ENCODE measurements around the gene S100A8.
A peak's percentile ranks its signal among the peaks of the same experiment; 100 is the strongest.
"Not testable (repeated sequence)": the region's sequence is repeated elsewhere in the genome, so short reads cannot be mapped to it uniquely, and the experiment has no call there.

S100A8 gene

DNA sequence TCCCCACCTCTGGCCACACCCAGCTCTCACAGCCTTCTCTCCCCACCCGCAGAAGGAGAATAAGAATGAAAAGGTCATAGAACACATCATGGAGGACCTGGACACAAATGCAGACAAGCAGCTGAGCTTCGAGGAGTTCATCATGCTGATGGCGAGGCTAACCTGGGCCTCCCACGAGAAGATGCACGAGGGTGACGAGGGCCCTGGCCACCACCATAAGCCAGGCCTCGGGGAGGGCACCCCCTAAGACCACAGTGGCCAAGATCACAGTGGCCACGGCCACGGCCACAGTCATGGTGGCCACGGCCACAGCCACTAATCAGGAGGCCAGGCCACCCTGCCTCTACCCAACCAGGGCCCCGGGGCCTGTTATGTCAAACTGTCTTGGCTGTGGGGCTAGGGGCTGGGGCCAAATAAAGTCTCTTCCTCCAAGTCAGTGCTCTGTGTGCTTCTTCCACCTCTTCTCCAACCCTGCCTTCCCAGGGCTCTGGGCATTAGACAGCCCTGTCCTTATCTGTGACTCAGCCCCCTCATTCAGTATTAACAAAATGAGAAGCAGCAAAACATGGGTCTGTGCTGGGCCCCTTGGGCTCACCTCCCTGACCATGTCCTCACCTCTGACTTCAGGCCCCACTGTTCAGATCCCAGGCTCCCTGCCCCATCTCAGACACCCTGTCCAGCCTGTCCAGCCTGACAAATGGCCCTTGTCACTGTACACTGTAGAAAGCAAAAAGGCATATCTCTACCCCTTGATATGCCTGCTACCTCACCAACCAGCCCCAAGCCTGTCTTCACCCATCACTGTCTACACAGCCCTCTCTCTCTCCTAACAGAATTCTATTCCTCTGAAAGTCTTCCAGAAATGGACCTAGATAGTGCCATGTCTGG is 30.0 kb downstream of the S100A8 start:
- DNase-seq = no peak

DNA sequence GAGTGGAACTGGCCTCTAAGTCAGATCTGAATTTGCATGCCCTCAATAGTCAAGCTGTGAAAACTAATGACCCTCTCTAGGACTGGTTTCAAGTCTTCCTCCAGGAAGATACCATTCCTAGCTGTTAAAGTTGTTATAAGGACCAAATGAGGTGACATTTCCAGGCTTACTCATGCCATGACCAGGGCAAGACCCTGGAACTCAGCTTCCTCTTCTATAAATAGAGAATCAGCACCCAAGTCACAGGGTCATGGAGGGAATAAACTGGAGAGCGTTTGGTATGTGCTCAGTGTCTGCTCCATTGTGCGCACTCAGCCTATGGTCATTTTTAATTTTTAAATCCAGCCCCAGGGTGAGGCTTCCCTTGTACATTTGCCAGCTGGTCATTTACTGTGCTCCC is 30.7 kb downstream of the S100A8 start:
- no peak for DNase-seq

DNA sequence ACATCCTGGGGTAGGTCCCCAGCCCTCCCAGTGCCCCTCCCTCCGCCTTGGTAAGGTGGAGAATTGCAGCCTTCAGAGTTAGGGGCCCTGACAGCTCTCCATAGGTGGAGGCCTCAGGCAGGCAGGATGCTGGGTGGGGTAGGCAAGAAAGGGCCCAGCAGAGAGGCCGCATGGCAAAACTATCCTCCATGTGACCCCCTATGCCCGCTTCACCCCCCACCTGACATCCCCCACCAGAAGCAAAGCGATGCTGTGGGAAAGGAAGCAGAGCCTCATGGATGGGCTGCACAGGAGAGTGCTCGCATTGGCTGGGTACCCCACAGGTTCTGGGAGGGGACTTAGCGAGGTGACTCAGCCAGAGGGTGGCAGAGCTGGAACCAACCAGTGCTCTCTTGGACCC is 31.6 kb downstream of the S100A8 start:
- no peak for DNase-seq

DNA sequence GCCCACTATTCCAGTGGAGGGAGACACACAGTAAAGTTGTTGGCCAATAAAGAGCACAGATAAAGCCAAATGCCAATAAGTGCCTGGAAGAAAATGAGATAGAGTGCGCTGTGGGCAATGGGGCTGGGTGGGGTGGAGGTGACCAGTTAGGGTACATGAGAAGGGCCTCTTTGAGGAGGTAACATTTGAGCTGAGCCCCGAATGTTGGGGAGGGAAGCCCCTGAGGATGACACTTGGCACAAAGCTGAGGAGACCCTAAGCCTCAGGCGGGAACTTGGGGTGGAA is 32.2 kb downstream of the S100A8 start:
- DNase-seq = no peak

DNA sequence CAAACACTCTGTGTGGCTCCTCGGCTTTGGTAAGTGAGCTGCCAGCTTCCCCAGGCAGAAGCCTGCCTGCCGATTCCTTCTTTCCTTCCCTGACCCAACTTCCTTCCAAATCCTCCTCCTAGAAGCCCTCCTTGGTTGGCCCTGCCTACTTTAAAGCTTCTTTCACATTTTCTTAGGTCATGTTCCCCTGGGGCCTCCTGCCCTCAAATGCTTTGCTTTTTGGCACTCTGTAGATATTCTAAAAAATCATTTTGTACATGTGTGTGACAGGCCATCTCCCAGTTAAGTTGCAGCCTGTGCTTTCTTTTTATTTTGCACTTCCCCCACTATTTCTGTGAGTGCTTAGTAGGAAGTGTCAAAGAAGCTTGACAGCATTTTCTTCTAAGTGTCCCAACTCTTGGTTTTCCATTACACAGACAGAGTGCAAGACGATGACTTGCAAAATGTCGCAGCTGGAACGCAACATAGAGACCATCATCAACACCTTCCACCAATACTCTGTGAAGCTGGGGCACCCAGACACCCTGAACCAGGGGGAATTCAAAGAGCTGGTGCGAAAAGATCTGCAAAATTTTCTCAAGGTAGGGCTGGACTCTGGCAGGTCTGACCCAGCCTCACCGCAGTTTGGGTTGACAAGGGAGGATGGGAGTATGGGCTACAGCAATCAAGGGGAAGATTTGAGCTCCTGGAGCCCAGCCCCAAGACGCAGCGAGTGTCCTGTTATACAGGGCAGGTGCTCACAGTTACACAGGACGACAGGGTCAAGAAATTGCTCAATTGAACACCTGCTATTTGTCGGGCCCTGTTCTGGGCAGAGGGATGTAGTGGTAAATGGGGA is 32.8 kb downstream of the S100A8 start, which contains the start of gene S100A9:
Gene S100A9, plus strand, starts transcription at position 2 of the 838 bp plus-strand sequence. Its CDS starts 430 bp downstream, at position 432.
- DNase-seq = no peak

DNA sequence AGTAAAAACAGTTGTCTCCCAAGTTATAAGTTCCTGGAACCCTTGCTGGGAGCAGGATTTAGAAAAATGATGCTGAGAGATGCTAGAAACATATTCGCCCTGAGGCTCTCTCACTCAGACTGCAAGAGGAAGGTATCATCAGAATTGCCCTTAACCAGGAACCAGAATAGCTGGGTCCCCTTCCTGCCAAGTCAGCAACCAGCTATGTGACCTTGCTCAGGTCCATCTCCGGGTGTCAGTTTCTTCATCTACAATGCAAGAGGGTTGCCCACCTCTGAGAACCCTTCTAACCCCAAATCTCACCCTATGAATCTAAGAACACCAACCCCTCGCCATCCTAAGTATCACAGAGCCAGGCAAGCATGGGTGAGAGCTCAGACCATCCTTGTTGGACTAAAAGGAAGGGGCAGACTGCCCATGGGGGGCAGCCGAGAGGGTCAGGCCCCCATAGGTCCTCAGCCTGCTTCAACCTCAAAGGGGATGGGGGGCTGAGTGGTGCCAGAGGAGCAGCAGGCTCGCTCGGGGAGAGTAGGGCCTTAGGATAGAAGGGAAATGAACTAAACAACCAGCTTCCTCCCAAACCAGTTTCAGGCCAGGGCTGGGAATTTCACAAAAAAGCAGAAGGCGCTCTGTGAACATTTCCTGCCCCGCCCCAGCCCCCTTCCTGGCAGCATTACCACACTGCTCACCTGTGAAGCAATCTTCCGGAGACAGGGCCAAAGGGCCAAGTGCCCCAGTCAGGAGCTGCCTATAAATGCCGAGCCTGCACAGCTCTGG is 33.6 kb downstream of the S100A8 start:
- DNase-seq = no peak

DNA sequence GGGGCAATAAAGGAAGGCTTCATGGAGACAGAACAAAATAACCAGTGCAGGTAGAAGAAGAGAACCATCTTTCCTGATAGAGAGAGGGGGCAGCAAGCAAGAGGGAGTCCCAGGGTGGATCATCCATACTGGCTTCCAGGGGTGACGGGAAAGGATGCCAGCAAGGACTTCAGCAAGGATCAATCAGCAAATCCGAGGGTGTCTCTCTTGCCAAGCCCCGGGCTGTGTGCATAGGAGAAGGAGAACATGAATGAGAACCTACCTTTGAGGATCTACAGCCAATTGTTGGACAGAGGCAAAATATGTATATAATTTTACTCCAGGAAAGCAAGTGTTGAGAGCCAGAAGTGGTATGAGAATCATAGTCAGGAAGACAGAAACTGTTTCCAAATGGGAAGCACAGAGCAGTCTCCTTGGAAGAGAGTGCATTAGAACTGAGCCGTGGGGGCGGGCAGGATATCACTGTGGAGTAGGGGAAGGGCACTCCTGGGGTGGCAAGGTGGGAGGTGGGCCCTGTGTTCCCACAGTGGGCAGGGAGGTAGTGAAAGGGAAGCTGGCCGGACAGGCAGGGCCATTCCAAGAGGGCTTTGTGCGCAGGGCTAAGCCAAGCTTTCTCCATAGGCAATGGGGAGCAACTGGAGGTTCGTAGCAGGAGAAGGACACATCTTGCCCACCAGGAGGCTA is 34.3 kb downstream of the S100A8 start:
- no peak for DNase-seq

DNA sequence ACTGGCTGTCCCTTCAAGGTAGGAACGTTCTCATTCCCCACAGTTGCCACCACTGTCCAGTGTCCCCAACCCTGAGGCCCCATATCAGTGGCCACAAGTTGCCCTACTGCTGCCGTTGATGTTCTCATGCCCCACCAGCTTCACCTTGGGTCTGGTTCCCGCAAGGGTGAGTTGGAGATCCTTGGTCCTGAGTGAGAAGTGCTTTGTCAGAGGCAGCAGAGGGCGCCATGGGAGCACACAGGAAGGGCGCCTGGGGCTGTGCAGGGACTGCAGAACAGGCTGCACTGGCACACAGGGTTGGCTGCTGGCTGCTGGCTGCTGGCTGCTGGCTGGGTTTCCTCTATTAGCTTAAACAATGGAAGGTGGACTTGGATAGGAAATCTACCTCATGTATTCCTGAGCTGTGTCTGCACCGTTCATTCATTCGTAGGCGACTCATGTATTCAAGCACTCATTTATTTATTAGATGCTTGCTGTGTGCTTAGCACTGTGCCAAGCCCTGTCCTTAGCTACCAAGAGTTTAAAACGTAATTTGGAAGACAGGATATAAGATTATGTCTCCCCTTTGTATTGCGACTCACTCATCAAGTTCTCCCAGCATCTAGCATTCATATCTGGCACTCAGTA is 35.3 kb downstream of the S100A8 start:
- peak; percentile 76 for DNase-seq

DNA sequence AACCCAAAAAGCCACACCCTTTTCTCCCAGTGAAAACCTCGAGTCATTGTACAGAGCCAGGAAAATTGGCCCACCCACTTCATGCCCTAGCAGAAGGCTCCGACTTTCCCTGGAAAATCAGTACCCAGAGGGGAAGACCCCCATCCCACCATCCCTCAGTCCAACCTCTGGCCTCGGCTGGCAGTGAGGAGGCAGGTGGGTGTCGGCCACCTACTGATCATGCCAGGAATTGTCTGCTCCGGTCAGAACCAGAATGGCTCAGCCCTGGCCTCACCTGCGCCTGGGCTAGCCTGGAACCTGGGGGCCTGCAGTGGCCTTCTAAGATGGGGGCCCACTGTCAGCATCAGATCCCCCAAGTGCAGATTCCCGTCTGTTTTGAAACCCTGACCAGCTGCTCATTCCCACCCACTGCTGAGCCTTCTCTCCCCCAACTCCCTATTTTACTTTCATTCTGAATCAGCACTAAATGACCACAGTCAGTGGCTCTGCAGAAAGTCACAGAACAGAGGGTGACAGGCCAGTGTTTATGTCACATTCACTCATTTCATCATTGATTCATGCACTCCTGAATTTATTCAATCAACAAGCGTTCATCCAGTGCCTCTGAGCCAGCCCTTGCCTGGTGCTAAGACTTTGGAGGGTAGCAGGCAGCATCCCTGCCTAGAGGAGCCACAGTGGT is 36.2 kb downstream of the S100A8 start:
- DNase-seq = no peak

DNA sequence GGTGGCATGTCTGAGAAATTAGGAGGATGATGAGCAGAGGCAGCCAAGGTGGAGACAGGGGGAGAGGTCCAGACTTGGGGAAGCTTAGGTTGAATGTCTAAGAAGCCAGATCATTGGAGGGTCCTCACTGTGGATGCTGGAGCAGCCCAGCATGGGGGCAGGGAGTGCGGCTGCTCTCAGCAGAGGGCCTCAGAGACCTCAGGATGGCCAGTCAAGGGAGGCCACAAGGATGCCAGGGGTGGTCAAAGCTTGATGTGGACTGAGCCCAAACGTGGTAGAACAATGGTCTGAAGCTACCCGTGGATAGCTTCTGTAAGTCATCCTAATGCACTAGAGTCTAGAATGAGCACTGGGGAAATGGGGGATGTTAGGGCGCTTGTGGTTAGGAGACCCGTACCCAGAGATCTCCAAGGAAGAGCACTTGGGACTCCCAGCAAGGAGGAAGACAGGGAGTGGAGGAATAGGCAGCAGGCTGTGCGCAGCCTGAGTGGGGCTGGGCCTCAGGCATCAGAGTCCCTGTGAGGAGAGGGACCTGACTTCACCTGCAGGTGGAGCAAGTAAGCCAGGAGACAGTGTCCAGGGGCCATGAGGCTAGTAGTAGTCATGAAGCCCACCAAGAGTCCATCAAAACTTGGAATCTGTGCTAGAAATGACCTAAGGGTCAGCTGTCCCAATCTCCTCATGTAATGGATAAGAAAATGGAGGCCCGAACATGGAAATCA is 37.5 kb downstream of the S100A8 start:
- DNase-seq = peak; percentile 21

DNA sequence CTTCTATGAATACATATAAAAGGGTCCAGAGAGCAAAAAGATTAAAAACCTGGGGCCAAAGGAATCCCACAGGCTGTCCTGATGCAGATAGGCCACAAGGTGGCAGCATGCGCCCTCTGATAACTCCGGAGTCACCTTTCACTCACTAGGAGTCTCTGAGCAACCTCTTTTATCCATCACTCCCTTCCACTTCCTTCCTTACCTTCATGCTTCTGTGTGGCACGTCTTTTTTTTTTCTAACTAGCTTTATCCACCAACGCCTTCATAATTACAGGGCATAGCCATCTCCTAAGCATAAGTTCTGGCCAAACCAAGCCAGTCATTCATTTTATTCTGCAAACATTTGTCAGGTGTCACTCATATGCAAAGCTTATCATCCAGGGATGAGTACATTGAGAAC is 38.4 kb downstream of the S100A8 start:
- peak; percentile 73 for DNase-seq

DNA sequence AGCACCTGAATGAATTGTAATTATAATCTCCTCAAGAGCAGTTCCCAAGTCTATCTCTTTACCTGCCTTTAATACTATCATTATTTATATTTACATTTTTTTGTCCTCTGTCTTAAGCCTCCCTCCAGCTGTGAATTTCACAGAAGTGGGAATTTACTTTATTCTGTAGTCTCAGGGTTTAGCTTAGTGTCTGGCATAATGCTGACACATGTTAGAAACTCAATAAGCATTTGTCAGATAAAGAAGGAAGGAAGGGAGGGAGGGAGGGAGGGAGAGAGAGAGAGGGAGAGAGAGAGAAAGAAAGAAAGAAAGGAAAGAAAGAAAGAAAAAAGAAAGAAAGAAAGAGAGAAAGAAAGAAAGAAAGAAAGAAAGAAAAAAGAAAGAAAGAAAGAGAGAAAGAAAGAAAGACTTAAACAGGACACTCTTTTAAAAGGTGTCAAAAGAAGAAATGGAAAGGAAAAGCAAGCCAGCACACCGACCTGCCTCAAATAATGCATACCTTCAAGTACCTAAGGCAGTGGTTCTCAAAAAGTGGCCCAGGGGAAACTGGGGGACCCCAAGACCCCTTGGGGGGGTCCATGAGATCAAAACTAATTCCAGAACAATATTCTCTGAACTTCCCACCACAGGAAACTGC is 40.4 kb downstream of the S100A8 start:
- no peak for DNase-seq

DNA sequence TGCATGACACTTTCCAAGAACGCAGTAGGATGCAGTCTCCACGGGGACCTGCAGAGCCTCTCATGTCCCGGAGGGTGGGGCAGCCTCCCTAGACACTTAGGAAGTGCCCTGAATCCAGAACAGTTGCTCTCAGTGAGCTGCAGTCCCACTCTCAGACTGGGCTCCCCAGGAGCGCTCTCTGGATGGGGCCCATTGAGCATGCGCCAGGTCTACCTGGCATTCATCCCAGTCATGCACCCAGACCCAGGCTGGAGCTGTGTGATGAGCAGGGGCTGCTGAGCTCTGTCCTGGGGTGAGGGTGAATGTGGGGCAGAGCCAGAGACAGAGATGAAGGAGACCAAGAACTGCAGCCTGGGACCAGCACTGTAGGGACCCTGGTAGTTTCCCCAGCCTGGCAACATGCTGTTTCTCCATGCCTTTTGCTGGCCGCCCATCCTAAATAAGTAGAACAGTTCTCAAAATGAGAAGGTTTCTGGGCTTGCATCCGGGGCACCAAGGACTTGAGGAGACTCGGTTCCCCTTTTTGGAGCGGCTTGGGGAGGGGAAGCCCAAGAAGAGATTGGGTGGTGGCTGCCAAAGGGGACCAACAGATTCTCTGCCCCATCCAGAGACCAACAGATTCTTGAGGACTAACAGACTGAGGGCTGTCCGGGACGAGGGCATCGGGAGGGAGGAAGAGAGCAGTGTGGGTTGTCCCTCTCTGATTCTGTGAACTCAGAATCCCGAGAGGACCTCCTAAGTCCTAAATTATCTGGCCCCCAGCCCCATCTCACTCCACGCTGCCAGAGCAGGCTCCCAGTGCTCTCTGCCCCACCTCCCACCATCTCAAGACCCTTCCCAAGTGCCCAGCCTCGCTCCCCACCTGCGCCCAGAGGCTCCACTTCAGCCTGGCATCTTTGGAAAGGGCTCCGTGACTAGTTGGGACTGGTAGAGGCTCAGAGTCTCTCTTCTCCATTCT is 41.2 kb downstream of the S100A8 start:
- peak; percentile 14 for DNase-seq

DNA sequence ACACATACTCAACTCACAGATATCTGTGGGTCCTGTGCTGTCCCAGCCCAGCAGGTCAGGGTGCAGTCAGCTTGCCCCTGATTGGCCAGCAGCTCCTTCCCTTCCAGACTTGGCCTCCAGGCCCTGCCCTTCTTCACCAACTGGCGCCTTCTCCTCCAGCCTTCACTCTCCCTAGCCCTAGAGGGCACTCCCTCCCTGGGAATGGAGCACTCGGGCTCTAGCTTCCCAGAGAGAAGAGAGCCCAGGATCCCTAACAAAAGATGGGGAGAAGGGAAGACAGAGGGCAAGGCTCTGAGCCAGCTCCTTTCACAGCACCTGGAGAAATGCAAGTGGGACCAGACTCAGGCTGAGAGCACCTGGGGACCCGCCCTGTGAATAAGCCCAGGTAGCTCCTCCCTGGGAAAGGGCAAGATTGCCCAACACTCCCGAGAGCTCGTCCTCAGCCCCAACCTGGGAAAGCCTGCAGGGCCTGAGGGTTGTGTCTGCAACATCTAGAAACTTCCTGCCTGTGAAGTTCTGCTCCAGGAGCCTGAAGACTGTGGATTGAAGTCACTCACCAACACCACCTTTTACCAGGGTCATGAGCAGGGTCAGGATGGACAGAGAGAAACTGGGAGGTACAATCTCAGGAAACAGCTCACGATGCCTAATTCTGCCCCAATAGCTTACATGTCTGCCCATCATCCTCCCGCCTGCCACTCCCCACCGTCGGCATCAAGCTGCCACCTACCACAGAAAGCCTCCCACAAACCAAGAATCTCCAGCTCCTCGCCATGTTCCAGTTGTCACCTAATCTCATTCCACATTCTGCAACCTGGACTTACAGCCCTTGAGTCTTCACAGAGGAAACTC is 42.1 kb downstream of the S100A8 start, which contains the start of gene PGLYRP4:
Gene PGLYRP4, minus strand, starts transcription at position 331 of the 852 bp plus-strand sequence. CDS start 909 bp downstream, outside the sequence.
- no peak for DNase-seq

DNA sequence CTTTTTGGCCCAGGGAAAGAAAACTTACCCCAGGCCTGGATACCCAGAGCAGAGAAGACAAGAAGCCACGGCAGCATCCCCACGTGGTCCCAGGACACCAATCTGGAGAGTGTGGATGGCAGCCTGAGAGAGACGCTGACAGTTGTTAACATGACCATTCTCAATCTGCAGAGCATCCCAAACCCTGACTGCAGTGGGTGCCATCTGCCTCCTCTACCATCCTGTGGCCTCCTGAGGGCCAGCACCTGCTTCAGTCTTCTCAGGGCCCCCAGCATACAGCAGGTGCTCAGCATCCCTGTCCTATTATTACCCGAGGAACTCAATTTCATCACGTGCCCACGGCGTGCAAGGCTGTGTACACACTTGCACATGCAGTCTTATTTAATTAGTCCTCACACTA is 43.0 kb downstream of the S100A8 start:
- no peak for DNase-seq

DNA sequence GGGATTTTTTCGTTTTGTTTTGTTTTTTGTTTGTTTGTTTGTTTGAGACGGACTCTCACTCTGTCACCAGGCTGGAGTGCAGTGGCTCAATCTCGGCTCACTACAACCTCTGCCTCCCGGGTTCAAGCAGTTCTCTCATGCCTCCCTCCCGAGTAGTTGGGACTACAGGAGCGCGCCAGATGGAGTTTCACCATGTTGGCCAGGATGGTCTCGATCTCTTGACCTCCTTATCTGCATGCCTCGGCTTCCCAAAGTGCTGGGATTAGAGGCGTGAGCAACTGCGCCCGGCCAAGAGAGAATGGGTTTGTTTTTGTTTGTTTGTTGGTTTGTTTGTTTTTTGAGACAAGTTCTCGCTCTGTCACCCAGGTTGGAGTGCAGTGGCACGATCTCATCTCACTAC is 43.8 kb downstream of the S100A8 start:
- not testable (repeated sequence) for DNase-seq

DNA sequence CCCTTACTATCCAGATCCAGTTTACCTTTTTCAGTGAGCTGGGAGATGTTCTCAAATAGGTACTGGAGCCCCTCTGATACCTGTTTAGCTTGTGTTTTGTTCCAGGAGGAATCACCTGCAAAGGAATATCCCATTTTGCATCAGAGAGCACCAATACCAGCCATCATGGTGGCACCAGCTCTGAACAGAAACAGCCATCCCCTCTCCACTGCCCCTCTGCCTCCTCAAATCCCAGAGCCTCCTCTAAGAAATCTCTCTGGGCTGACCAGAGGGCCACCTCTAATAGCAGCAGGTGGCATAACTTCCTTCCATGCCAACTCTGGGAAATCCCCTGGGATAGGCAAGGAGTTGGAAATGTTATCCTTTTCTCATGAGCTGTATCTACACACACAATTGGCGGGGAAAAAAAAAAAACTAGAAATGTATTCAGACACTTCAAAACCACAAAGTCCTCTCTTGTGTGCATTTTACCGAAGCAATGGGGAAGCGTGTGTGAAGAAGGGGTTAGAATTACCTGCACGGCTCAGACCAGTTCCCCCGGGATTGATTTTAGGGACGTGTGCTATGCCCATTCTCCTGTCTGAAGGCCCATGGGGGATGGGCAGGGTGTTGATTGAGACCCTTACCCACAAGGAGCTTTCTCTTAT is 44.7 kb downstream of the S100A8 start:
- no peak for DNase-seq

Measured in COR-L47 (cell line).